Neural crest cell (in vitro differentiated cells): ENCODE measurements around the gene SNX3. TPM values are rescaled to one million over a fixed set of nuclear protein-coding genes. Genes with fewer than 3 reads are reported as not detected.
A peak's percentile ranks its signal among the peaks of the same experiment; 100 is the strongest.
"Not testable (repeated sequence)": the region's sequence is repeated elsewhere in the genome, so short reads cannot be mapped to it uniquely, and the experiment has no call there.

ENCODE experiments used
- DNase-seq: peaks from one replicate; pipeline ENCODE4 v3.0.0; 2021; ENCODE audit warnings: low read depth, mixed read lengths, low spot score
- H3K27ac Mint-ChIP-seq: one replicate; pipeline ENCODE4 v1.8.0; 2021; ENCODE audit warnings: mild to moderate bottlenecking, mixed read lengths; ENCODE audit not compliant: unreplicated experiment
- H3K27me3 Mint-ChIP-seq: 2 replicates; pipeline ENCODE4 v1.8.0; 2021; ENCODE audit warnings: low read depth, mild to moderate bottlenecking, mixed read lengths
- H3K36me3 Mint-ChIP-seq: 2 replicates; pipeline ENCODE4 v1.8.0; 2021; ENCODE audit warnings: low read depth, mild to moderate bottlenecking, mixed read lengths
- H3K4me1 Mint-ChIP-seq: 2 replicates; pipeline ENCODE4 v1.8.0; 2021; ENCODE audit warnings: mixed read lengths
- H3K4me3 Mint-ChIP-seq: one replicate; pipeline ENCODE4 v1.8.0; 2021; ENCODE audit warnings: mild to moderate bottlenecking, mixed read lengths
- H3K9me3 Mint-ChIP-seq: 2 replicates; pipeline ENCODE4 v1.8.0; 2021; ENCODE audit warnings: mixed read lengths
- CTCF ChIP-seq: fragments of 200-600 bp; sonication (generic); conservative IDR thresholded peaks from 2 replicates; pipeline ENCODE4 v1.5.0; 2021; ENCODE audit warnings: antibody characterized with exemption, mild to moderate bottlenecking
- total RNA-seq: library from RNA; stranded (reverse); gene quantifications from 2 replicates; pipeline ENCODE4 v1.2.1, GENCODE V29; 2021

The SNX3 gene
- total RNA-seq, 1 donor from 2014 or later = 71.0 TPM

- Mint-ChIP-seq H3K36me3 (no peaks in the 10 kb centered on the region), H3K4me1 (peaks cover 4% of the 10 kb centered on the region), H3K9me3 (no peaks in the 10 kb centered on the region), H3K27ac (no peak overlapping the region), H3K27me3 (no peaks in the 10 kb centered on the region), H3K4me3 (no peak overlapping the region)
- no peak for TF ChIP-seq CTCF
- DNase-seq = no peak
Observed at GRCh38 chr6:108277295-108277694, 16.5 kb upstream of the SNX3 start.

GRCh38 chr6:108275976-108276375 lies 15.1 kb upstream of the SNX3 start:
- Mint-ChIP-seq H3K36me3 (no peaks in the 10 kb centered on the region), H3K27me3 (no peaks in the 10 kb centered on the region), H3K9me3 (no peaks in the 10 kb centered on the region), H3K4me1 (peaks cover 4% of the 10 kb centered on the region), H3K4me3 (no peak overlapping the region), H3K27ac (no peak overlapping the region)
- DNase-seq = no peak
- TF ChIP-seq CTCF = no peak

GRCh38 chr6:108274546-108274945 lies 13.7 kb upstream of the SNX3 start:
- H3K9me3 Mint-ChIP-seq = no peaks in the 10 kb centered on the region
- DNase-seq = no peak
- H3K36me3 Mint-ChIP-seq = no peaks in the 10 kb centered on the region
- H3K4me3 Mint-ChIP-seq = no peak overlapping the region
- H3K27ac Mint-ChIP-seq = no peak overlapping the region
- no peaks in the 10 kb centered on the region for H3K27me3 Mint-ChIP-seq
- peaks cover 4% of the 10 kb centered on the region for H3K4me1 Mint-ChIP-seq
- TF ChIP-seq CTCF = no peak

- H3K9me3 Mint-ChIP-seq, H3K36me3 Mint-ChIP-seq, H3K4me1 Mint-ChIP-seq, H3K4me3 Mint-ChIP-seq, DNase-seq, H3K27ac Mint-ChIP-seq, H3K27me3 Mint-ChIP-seq: not testable (repeated sequence)
Observed at GRCh38 chr6:108269955-108270354, 9.1 kb upstream of the SNX3 start.

- Mint-ChIP-seq H3K4me3 (no peak overlapping the region), H3K27ac (no peak overlapping the region), H3K27me3 (peaks cover 3% of the 10 kb centered on the region), H3K9me3 (no peaks in the 10 kb centered on the region), H3K36me3 (no peaks in the 10 kb centered on the region), H3K4me1 (no peaks in the 10 kb centered on the region)
- no peak for DNase-seq
- no peak for TF ChIP-seq CTCF
Observed at GRCh38 chr6:108268845-108269244, 8.0 kb upstream of the SNX3 start.

- peak overlapping the region; percentile 56 for H3K4me3 Mint-ChIP-seq
- TF ChIP-seq CTCF = no peak
- peaks cover 3% of the 10 kb centered on the region for H3K27me3 Mint-ChIP-seq
- H3K9me3 Mint-ChIP-seq = no peaks in the 10 kb centered on the region
- no peaks in the 10 kb centered on the region for H3K36me3 Mint-ChIP-seq
- no peak for DNase-seq
- H3K4me1 Mint-ChIP-seq = peaks cover 14% of the 10 kb centered on the region
- no peak overlapping the region for H3K27ac Mint-ChIP-seq
Observed at GRCh38 chr6:108263371-108263770, 2.5 kb upstream of the SNX3 start.
